IMR-90 (cell line): Measurements from ENCODE around the gene NUDCD3. TPM values are rescaled to one million over a fixed set of nuclear protein-coding genes. Genes with fewer than 3 reads are reported as not detected.

Experiments
- ATAC-seq: fragments of 200-7000 bp; cut with Tn5 transposase; 2 replicates; pipeline ENCODE4 v1.9.1; 2020; ENCODE audit warnings: low read depth, mild to moderate bottlenecking, moderate library complexity
- BruUV-seq: library from RNA; stranded (reverse); fragments of 400-500 nt; replicated peaks from 2 replicates; lab custom pipeline; 2021; lab: Mats Ljungman, UMichigan
- CTCF ChIA-PET: fragments of 300-600 bp; formaldehyde crosslinking; extraction: SDS; loops from one replicate; lab custom pipeline; 2021; ENCODE audit warnings: antibody characterized with exemption; lab: Yijun Ruan, JAX
- POLR2A ChIA-PET: fragments of 300-600 bp; sonication (Branson Sonifier 250); formaldehyde crosslinking; loops from one replicate; lab custom pipeline; 2022; ENCODE audit warnings: antibody characterized with exemption; ENCODE audit not compliant: unreplicated experiment; lab: Charles Lee
- DNase-seq: peaks from one replicate; pipeline ENCODE4 v3.0.0; 2013
- H2AFZ ChIP-seq: replicated peaks from 2 replicates; pipeline ENCODE3; 2013; ENCODE audit warnings: low read length, mild to moderate bottlenecking; ENCODE audit not compliant: poor library complexity
- H2AK5ac ChIP-seq: 2 replicates; pipeline ENCODE4 v1.6.1; 2013; ENCODE audit warnings: low read depth, low read length, inconsistent platforms
- H2AK9ac ChIP-seq: replicated peaks from 2 replicates; pipeline ENCODE3; 2013; ENCODE audit warnings: mild to moderate bottlenecking, low read depth, low read length, moderate library complexity; ENCODE audit not compliant: poor library complexity
- H2BK120ac ChIP-seq: 2 replicates; pipeline ENCODE4 v1.6.1; 2013; ENCODE audit warnings: low read depth, low read length, inconsistent platforms
- H2BK15ac ChIP-seq: 3 replicates; pipeline ENCODE4 v1.6.1; 2013; ENCODE audit warnings: low read depth, low read length, inconsistent platforms
- H2BK20ac ChIP-seq: 2 replicates; pipeline ENCODE4 v1.6.1; 2013; ENCODE audit warnings: low read depth, mild to moderate bottlenecking, inconsistent platforms, low read length, moderate library complexity
- H2BK5ac ChIP-seq: 2 replicates; pipeline ENCODE4 v1.6.1; 2013; ENCODE audit warnings: mild to moderate bottlenecking, low read depth, low read length, inconsistent platforms; ENCODE audit not compliant: poor library complexity, severe bottlenecking
- H3K14ac ChIP-seq: replicated peaks from 2 replicates; pipeline ENCODE4 v1.6.1; 2013; ENCODE audit warnings: low read depth, low read length, inconsistent platforms
- H3K18ac ChIP-seq: 2 replicates; pipeline ENCODE4 v1.6.1; 2013; ENCODE audit warnings: low read depth, low read length, control low read depth
- H3K23ac ChIP-seq: 2 replicates; pipeline ENCODE4 v1.6.1; 2013; ENCODE audit warnings: low read depth, low read length, inconsistent platforms
- H3K27ac ChIP-seq: 2 replicates; pipeline ENCODE4 v1.5.1; 2013; ENCODE audit warnings: mild to moderate bottlenecking, control low read depth, low read length; ENCODE audit not compliant: insufficient read depth
- H3K27me3 ChIP-seq: 2 replicates; pipeline ENCODE4 v1.6.1; 2013; ENCODE audit warnings: low read length; ENCODE audit not compliant: control insufficient read depth, insufficient read depth
- H3K36me3 ChIP-seq: 2 replicates; pipeline ENCODE4 v1.6.1; 2013; ENCODE audit warnings: low read length, mixed read lengths; ENCODE audit not compliant: control insufficient read depth, insufficient read depth
- H3K4ac ChIP-seq: 2 replicates; pipeline ENCODE4 v1.6.1; 2013; ENCODE audit warnings: low read depth, low read length, inconsistent platforms
- H3K4me1 ChIP-seq: 2 replicates; pipeline ENCODE4 v1.6.1; 2013; ENCODE audit warnings: low read length, mixed read lengths; ENCODE audit not compliant: control insufficient read depth, insufficient read depth
- H3K4me2 ChIP-seq: 2 replicates; pipeline ENCODE4 v1.6.1; 2013; ENCODE audit warnings: low read depth, mild to moderate bottlenecking, control low read depth, low read length, moderate library complexity
- H3K4me3 ChIP-seq: 2 replicates; pipeline ENCODE4 v1.5.1; 2013; ENCODE audit warnings: low read depth, mild to moderate bottlenecking, control low read depth, low read length, moderate library complexity; ENCODE audit not compliant: insufficient read depth
- H3K56ac ChIP-seq: 2 replicates; pipeline ENCODE4 v1.6.1; 2013; ENCODE audit warnings: low read length, inconsistent platforms; ENCODE audit not compliant: insufficient read depth; ENCODE audit errors: extremely low read depth
- H3K79me1 ChIP-seq, 2 experiments: 2 replicates each; pipeline ENCODE4 v1.6.1; 2013; ENCODE audit warnings: low read length in 2 of 2, inconsistent platforms in 1 of 2, low read depth in 1 of 2
- H3K9ac ChIP-seq: 2 replicates; pipeline ENCODE4 v1.6.1; 2013; ENCODE audit warnings: low read depth, low read length, control low read depth
- H3K9me1 ChIP-seq: 2 replicates; pipeline ENCODE4 v1.6.1; 2013; ENCODE audit warnings: low read length, inconsistent platforms; ENCODE audit not compliant: insufficient read depth
- H3K9me3 ChIP-seq: 2 replicates; pipeline ENCODE4 v1.6.1; 2013; ENCODE audit warnings: low read length; ENCODE audit not compliant: control insufficient read depth, insufficient read depth
- H4K20me1 ChIP-seq: 2 replicates; pipeline ENCODE4 v1.6.1; 2013; ENCODE audit warnings: low read length, inconsistent platforms; ENCODE audit not compliant: insufficient read depth
- H4K5ac ChIP-seq: 2 replicates; pipeline ENCODE4 v1.6.1; 2013; ENCODE audit warnings: mild to moderate bottlenecking, low read depth, low read length, control low read depth
- H4K8ac ChIP-seq, 2 experiments: 2 replicates each; pipeline ENCODE4 v1.6.1; 2013; ENCODE audit warnings: low read depth in 2 of 2, low read length in 2 of 2, control low read depth in 1 of 2, inconsistent platforms in 1 of 2
- H4K91ac ChIP-seq: 2 replicates; pipeline ENCODE4 v1.6.1; 2013; ENCODE audit warnings: low read depth, low read length, inconsistent platforms; ENCODE audit not compliant: insufficient read depth
- BHLHE40 ChIP-seq: fragments of 150-350 bp; IDR thresholded peaks from 2 replicates; pipeline ENCODE4 v1.6.1; 2016; ENCODE audit warnings: mild to moderate bottlenecking, low read depth, low read length
- CEBPB ChIP-seq: IDR thresholded peaks from 2 replicates; pipeline ENCODE4 v1.6.1; 2012; ENCODE audit warnings: low read depth, low read length, improper control_type of control experiment
- CHD1 ChIP-seq: IDR thresholded peaks from 2 replicates; pipeline ENCODE4 v1.6.1; 2012; ENCODE audit warnings: low read depth, low read length, improper control_type of control experiment
- CTCF ChIP-seq: conservative IDR thresholded peaks from 2 replicates; pipeline ENCODE4 v1.5.1; 2012; ENCODE audit warnings: mild to moderate bottlenecking, low read depth, low read length, improper control_type of control experiment
- FOS ChIP-seq: fragments of 150-350 bp; IDR thresholded peaks from 2 replicates; pipeline ENCODE4 v1.6.1; 2016; ENCODE audit warnings: low read depth, low read length
- MAFK ChIP-seq: IDR thresholded peaks from 2 replicates; pipeline ENCODE4 v1.6.1; 2012; ENCODE audit warnings: low read depth, low read length, improper control_type of control experiment
- MAZ ChIP-seq: IDR thresholded peaks from 2 replicates; pipeline ENCODE4 v1.6.1; 2012; ENCODE audit warnings: low read depth, mild to moderate bottlenecking, low read length, improper control_type of control experiment, moderate library complexity, borderline replicate concordance
- MXI1 ChIP-seq: IDR thresholded peaks from 2 replicates; pipeline ENCODE4 v1.6.1; 2012; ENCODE audit warnings: low read depth, mild to moderate bottlenecking, low read length, moderate library complexity, borderline replicate concordance
- NFE2L2 ChIP-seq: fragments of 150-350 bp; IDR thresholded peaks from 2 replicates; pipeline ENCODE4 v1.6.1; 2016; ENCODE audit warnings: low read depth, mild to moderate bottlenecking, low read length
- POLR2A ChIP-seq: IDR thresholded peaks from 2 replicates; pipeline ENCODE4 v1.6.1; 2012; ENCODE audit warnings: mild to moderate bottlenecking, low read depth, low read length
- RAD21 ChIP-seq: IDR thresholded peaks from 2 replicates; pipeline ENCODE4 v1.6.1; 2012; ENCODE audit warnings: low read length, improper control_type of control experiment
- RCOR1 ChIP-seq: IDR thresholded peaks from 2 replicates; pipeline ENCODE4 v1.6.1; 2012; ENCODE audit warnings: mild to moderate bottlenecking, low read length, improper control_type of control experiment; ENCODE audit not compliant: insufficient replicate concordance
- RFX5 ChIP-seq: IDR thresholded peaks from 2 replicates; pipeline ENCODE4 v1.8.0; 2012; ENCODE audit warnings: low read depth, mild to moderate bottlenecking, low read length, moderate library complexity
- SMC3 ChIP-seq: fragments of 150-350 bp; IDR thresholded peaks from 2 replicates; pipeline ENCODE4 v1.6.1; 2016; ENCODE audit warnings: low read depth, mild to moderate bottlenecking, antibody characterized with exemption, low read length, moderate library complexity
- USF2 ChIP-seq: fragments of 150-350 bp; IDR thresholded peaks from 2 replicates; pipeline ENCODE4 v1.6.1; 2017; ENCODE audit warnings: mild to moderate bottlenecking, antibody characterized with exemption, low read length, low read depth
- WGBS, 2 experiments: methylation state at CpG; one replicate each; pipeline versions ENCODE4 v1.1.5 to v1.1.7; 2013; ENCODE audit warnings: missing lambda C conversion rate in 2 of 2; ENCODE audit not compliant: insufficient read length in 1 of 2; ENCODE audit errors: extremely low coverage in 2 of 2; 5-methylcytosine and 5-hydroxymethylcytosine counted together
- dilution Hi-C: fragments of 300-500 bp; cut with HindIII; formaldehyde crosslinking; loops from one replicate; pipeline ENCODE4 v1.14.3; 2018; ENCODE audit warnings: low sequenced_read_pairs; ENCODE audit not compliant: unreplicated experiment
- in situ Hi-C: fragments of 300-500 bp; cut with MboI; formaldehyde crosslinking; loops from 3 replicates; pipeline ENCODE4 v1.14.3; 2019; ENCODE audit warnings: low sequenced_read_pairs, inconsistent platforms, mixed read lengths
- intact Hi-C: fragments of 100-400 bp; cut with micrococcal nuclease; formaldehyde crosslinking; loops from 2 replicates; pipeline ENCODE4 v1.10.0; 2022
- polyA plus RNA-seq, 3 experiments: library from polyadenylated mRNA; depleted of rRNA; stranded (reverse); fragments of >200 nt; gene quantifications; 2 replicates each; pipeline ENCODE4 v1.2.3, GENCODE V29; 2012; ENCODE audit warnings: low replicate concordance in 1 of 3
- total RNA-seq: library from RNA; depleted of rRNA; stranded (reverse); fragments of >200 nt; gene quantifications from 2 replicates; pipeline ENCODE4 v1.2.3, GENCODE V29; 2012
- TF ChIP-seq, protein P1 (sequence below): fragments of 150-350 bp; IDR thresholded peaks from 2 replicates; pipeline ENCODE4 v1.6.1; 2016; ENCODE audit warnings: low read depth, mild to moderate bottlenecking, low read length, moderate library complexity, borderline replicate concordance

The NUDCD3 gene
- total and polyA plus RNA-seq, 2 of the 4 experiments (the other 2 are of a cell fraction) = 49.5 to 76.0 TPM

GRCh38 chr7:44403176-44403759, 87.2 kb downstream of the NUDCD3 start:
- Histone ChIP-seq H4K5ac (no peak overlapping the region), H3K36me3 (peaks cover 20% of the 10 kb centered on the region), H3K14ac (no peak overlapping the region), H4K20me1 (peaks cover 28% of the 10 kb centered on the region), H3K27ac (no peak overlapping the region), H3K9ac (no peak overlapping the region), H3K18ac (no peak overlapping the region), H2AK9ac (no peak overlapping the region), H3K56ac (no peak overlapping the region), H3K79me1 (peaks cover 30 to 76% of the 10 kb centered on the region in 2 experiments), H3K9me3 (no peaks in the 10 kb centered on the region), H2BK20ac (no peak overlapping the region), H4K91ac (no peak overlapping the region), H2AK5ac (no peak overlapping the region), H3K4me2 (no peak overlapping the region), H2BK120ac (no peak overlapping the region), H3K27me3 (no peaks in the 10 kb centered on the region), H3K4me3 (no peak overlapping the region), H4K8ac (no peak overlapping the region), H3K9me1 (peaks cover 30% of the 10 kb centered on the region), H3K4ac (no peak overlapping the region), H2BK5ac (no peak overlapping the region), H2BK15ac (no peak overlapping the region), H3K23ac (no peak overlapping the region), H3K4me1 (peaks cover 6% of the 10 kb centered on the region), H2AFZ (no peak overlapping the region)
- dilution Hi-C loops = no loop called here
- intact Hi-C loops = no loop called here
- ATAC-seq = no peak
- ChIA-PET POLR2A (no interaction called here), CTCF (interaction anchor here (0.7 kb wide), 1 partner anchor 54 kb away, joined by 5 read pairs; no protein-coding TSS in a partner anchor)
- no TSS peak for BruUV-seq
- TF ChIP-seq POLR2A (no peak), RCOR1 (no peak), MXI1 (no peak), USF2 (no peak), RFX5 (no peak), NFE2L2 (no peak), BHLHE40 (no peak), FOS (no peak), MAFK (no peak), CEBPB (no peak), RAD21 (no peak), CTCF (no peak), CHD1 (no peak), MAZ (no peak), SMC3 (no peak)
- TF ChIP-seq, protein P1, sequence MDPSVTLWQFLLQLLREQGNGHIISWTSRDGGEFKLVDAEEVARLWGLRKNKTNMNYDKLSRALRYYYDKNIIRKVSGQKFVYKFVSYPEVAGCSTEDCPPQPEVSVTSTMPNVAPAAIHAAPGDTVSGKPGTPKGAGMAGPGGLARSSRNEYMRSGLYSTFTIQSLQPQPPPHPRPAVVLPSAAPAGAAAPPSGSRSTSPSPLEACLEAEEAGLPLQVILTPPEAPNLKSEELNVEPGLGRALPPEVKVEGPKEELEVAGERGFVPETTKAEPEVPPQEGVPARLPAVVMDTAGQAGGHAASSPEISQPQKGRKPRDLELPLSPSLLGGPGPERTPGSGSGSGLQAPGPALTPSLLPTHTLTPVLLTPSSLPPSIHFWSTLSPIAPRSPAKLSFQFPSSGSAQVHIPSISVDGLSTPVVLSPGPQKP = no peak
- in situ Hi-C loops = no loop called here
- DNase-seq = no peak
- WGBS, 2 experiments = 100% methylated on average over 2 of the region's 4 CpGs; no CpG with 5 or more reads in 1 of the 2 experiments
